SK-MEL-5 (cell line): ENCODE data around the gene PACS2. TPM values are rescaled to one million over a fixed set of nuclear protein-coding genes. Genes with fewer than 3 reads are reported as not detected.

Experiments
- DNase-seq: peaks from one replicate; pipeline ENCODE4 v3.0.0-alpha.2; 2016; ENCODE audit warnings: low read depth, low spot score
- in situ Hi-C: cut with HindIII; loops from 2 replicates; pipeline ENCODE4 v1.10.0; 2016; ENCODE audit warnings: low sequenced_read_pairs, high pct_unique_total_duplicates, low pct_unique_long_range_greater_than_20kb
- total RNA-seq: library from RNA; depleted of rRNA; stranded (reverse); fragments of >200 nt; shearing (Covaris generic); gene quantifications from 2 replicates; pipeline ENCODE4 v1.2.3, GENCODE V29; 2014

The PACS2 gene
- total RNA-seq, 1 experiment from 2014 or later: 26.0 TPM

DNA sequence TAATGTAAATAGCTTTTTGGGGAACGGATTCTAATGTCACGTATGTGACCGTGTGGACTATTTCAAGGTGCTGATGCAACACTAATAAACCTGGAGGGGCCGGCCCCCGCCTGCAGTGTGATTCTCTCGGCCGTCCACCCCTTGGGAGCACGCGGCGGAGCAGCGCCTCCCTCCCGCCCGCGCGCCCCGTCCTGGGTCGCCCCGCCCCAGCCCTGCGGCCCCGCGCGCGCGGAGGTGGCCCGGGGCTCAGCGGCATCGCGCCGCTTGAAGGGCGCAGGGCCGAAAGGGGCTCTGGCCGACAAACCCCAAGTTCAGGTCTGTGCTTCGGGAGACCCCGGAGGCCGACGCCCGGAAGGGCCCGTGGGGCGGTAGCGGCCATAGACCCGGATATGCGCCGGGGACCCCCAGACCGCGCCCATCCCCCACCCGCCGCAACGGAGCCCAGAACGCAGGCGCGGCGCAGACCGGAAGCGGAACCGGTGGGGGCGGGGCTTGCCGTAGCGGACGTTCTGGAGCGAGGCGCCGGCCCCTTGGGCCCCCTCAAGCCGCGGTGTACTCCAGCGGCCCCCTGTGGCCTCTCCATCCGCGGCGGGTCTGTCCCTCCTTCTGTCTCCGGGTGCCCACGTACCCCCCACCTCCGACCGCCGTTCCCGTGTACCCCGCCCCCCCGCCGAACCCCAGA lies 83.6 kb downstream of the PACS2 start, which contains the start of gene TEX22:
TSS of gene TEX22 (plus strand) at position 495 of the 682 bp plus-strand sequence. CDS start 803 bp downstream, outside the sequence.
- in situ Hi-C loops: no loop called here
- DNase-seq: peak; percentile 79

DNA sequence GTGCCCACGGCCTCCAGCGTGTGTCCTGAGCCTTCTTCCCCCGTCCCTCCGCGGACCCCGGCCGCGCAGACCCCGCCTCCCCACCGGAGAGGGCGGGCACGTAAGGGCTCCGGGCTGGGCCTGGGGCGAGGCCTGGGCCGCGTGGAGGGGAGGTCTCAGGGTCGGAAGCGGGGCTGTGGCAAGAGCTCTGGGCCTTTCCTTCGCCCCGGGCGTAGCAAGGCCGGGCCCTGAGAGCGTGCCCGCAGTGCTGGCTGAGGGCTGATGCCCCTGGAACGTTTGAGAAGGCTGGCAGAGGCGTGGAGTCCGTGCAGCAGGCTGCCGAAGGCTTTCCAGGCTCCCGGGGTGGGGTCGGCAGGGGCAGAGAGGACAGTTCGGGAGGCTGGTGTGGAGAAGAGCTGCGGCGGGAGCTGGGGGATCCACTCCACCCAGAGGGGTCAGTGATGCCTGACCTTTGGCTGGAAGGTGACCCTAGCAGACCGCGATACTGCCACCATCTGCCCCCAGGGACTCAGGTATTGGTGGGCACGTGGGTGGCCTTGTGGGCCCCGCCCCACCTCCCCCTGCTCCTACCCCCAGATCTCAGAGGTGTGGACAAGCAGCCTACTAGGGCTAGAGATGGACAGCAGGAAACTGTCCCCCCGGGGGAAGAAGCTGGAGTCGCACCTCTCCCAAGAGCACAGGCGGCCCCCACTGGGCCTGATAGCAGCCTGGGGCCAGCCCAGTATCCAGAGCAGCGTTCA lies 84.3 kb downstream of the PACS2 start:
- in situ Hi-C loops: no loop called here

GRCh38 chr14:105399466-105399775 lies 84.9 kb downstream of the PACS2 start:
- no peak for DNase-seq
- in situ Hi-C loops: no loop called here

More for the DNA sequence above, 84.3 kb downstream of the PACS2 start:
- DNase-seq: peak; percentile 10

GRCh38 chr14:105400016-105400415 lies 85.5 kb downstream of the PACS2 start:
- no peak for DNase-seq
- in situ Hi-C loops: no loop called here

- DNase-seq: no peak
- in situ Hi-C loops: no loop called here
These were observed 87.2 kb downstream of the PACS2 start for GRCh38 chr14:105401699-105402098.

DNA sequence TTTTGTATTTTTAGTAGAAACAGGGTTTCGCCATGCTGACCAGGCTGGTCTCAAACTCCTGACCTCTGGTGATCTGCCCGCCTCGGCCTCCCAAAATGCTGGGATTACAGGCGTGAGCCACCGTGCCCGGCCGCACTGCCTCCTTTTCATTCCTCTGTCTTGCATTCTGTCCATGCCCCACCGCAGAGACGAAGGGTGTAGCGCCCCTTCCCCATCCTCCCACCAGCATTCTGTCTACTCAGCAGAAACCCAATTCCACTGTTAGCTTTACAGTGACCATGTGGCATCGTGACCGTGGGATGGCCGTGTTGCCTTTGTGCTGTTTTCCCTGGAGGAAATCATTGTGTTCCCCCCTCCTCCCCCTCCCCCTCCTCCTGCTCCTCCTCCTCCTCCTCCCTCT lies 94.0 kb downstream of the PACS2 start:
- in situ Hi-C loops: no loop called here
- DNase-seq: no peak

- in situ Hi-C loops: no loop called here
- DNase-seq: no peak
These were observed 94.8 kb downstream of the PACS2 start for GRCh38 chr14:105409364-105409763.

DNA sequence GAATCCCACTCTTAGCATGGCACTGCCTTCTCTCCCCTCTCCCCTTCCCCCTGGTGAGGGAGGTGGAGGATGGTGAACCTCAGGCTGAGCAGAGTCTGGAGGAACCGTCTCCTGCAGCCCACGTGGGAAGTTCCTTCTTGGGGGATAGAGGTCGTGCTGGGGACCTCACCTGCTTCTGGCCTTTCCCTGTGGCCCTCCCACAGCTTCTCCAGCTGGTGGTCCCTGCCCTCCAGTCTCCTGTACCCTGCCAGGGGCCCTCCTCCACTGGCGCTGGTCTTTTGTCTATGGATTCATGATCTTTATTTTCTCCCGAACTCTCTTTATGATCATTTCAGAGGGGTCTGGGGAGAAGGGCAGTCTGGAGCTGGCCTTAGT lies 96.1 kb downstream of the PACS2 start:
- in situ Hi-C loops: no loop called here

DNA sequence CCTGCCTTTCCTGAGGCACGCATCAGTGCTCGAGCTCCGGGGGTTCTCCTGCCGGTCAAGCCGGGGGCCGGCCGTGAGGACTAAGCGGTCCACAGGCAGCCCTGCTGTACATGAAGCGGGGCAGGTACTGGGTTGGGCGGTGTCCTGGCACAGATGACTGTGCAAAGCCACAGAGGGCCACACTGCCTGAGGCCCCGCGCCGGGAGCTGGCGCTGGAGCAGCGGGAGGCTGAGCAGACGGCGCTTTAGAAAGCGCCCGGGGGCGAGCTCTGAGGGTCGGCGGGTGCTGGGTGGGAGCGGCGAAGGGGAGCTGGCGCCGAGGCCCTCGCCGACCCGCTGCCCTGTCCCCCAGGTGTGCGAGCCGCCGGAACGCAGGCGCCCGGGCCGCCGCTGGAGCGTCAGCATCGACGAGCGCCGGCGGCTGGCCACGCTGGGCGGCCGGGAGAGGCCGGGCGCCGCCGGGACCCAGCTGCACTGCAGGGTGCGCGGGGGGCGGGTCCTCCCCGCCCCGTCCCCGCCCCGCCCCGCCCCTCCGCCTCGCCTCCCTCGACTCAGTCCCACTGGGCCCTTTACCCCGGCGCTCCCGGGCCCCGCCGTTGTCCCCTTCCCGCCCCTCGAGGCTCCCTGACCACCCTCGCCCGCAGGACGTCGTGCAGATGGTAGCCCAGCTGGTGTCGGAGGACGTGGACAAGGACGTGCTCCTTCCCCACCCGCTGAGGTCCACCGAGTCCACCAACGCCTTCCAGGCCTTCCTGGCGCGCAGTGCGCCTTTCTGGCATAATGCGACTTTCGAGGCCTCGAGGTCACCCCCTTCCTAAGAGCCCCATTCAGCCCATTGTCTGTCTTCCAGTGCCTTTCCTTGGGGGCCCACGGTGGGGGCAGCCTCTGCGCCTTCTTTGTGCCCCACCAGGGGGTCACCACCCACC lies 96.7 kb downstream of the PACS2 start:
- in situ Hi-C loops: no loop called here
- DNase-seq: no peak

More for the DNA sequence above, 96.1 kb downstream of the PACS2 start:
- DNase-seq: no peak

GRCh38 chr14:105411985-105412770 lies 97.6 kb downstream of the PACS2 start:
- in situ Hi-C loops: no loop called here
- no peak for DNase-seq

DNA sequence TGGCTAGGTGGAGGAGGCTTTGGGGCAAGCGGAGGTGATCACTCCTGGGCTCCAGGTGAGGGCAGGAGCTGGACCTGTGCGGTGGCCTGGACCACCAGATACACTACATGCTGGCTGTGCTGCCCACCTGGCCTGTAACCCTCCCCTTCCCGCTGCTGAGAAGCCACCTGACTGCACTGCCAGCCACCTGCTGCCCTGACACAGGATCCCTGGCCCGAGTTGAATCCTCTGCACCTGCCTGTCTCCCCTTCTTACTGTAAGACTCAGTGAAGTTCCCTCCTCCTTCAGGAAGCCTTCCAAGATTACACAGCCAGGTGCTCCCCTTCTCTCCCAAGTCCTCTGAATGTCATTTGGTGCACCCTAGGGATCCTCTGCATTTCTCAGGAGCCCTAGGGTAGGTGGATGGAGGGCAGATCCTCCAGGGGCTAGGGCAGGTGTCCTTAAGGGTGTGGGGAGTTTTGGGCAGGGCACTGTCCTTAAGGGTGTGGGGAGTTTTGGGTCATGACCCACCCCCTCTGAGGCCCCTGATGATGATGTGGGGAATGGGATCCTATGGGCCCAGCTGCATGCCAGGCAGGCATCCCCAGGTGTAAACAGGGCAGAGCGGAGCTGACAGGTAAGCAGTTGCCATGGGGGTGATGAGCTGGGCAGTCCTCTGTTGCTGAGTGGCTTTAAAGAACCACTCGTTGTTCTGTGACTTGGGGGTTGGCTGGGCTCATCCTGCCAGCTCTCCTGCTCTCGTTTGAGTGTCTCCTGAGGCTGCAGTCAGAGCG lies 98.4 kb downstream of the PACS2 start:
- in situ Hi-C loops: no loop called here

GRCh38 chr14:105413544-105413886 lies 99.0 kb downstream of the PACS2 start:
- in situ Hi-C loops: no loop called here
- DNase-seq: no peak

More for the DNA sequence above, 98.4 kb downstream of the PACS2 start:
- no peak for DNase-seq

DNA sequence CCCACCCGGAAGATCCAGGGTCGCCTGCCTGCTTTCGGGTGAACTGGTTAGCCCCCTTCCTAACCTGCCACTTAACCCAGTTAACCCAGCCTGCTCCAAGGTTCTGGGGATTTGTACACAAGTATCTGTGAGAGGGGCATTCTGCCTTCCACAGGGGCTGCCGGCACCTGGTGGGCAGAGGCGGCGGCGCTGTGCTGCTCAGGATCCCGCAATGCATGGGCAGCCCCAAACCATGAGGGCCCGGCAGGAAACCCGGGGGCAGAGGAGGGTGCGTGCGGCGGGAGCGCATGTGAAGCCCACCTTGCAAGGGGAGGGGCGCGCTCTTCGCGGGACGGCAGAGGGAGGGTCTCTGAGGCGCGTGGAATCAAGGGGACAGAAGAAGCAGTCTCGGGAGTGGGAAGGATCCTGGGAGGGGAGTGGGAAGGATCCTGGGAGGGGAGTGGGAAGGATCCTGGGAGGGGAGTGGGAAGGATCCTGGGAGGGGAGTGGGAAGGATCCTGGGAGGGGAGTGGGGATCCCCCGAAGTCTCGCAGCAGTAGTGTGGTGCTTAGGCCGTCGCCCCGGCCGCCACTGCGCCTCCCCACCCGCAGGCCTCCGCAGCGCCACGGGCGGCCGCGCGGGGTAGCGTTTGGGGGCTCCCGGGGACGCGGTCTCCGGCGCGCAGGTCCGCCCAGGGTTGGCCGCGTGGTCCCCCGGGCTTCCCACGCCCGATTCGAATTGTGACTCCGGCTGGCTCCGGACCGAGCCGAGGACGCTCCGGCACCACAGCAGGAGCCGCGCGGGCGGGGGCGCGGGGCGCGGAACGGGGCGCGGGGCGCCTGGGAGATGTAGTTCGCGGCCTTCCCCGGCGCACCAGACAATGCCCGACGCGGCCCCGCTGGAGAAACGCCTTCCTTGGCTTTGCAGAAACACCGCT lies 100.2 kb downstream of the PACS2 start:
- DNase-seq: no peak
- in situ Hi-C loops: no loop called here

GRCh38 chr14:105415481-105416428 lies 101.2 kb downstream of the PACS2 start:
- in situ Hi-C loops: no loop called here
- DNase-seq: no peak

- no peak for DNase-seq
- in situ Hi-C loops: no loop called here
These were observed 102.1 kb downstream of the PACS2 start for GRCh38 chr14:105416671-105417070.
